K562 (cell line): ENCODE data around the gene GVQW3. TPM values are rescaled to one million over a fixed set of nuclear protein-coding genes. Genes with fewer than 3 reads are reported as not detected.

ENCODE experiments used
- ATAC-seq: fragments of 200-7000 bp; cut with Tn5 transposase; 3 replicates; pipeline ENCODE4 v1.9.1; 2020; ENCODE audit warnings: moderate library complexity
- BruUV-seq: library from RNA; stranded (reverse); fragments of 400-500 nt; replicated peaks from 2 replicates; lab custom pipeline; 2021; lab: Mats Ljungman, UMichigan
- CTCF ChIA-PET: fragments of 300-600 bp; formaldehyde crosslinking; extraction: SDS; loops from one replicate; lab custom pipeline; 2021; ENCODE audit warnings: low intra/inter-chr PET ratio; lab: Yijun Ruan, JAX
- POLR2A ChIA-PET: fragments of 300-600, 350-650 bp; sonication (Branson Sonifier 250); formaldehyde crosslinking; extraction: SDS; loops from one replicate; lab custom pipeline; 2021; ENCODE audit warnings: antibody characterized with exemption, inconsistent platforms; lab: Yijun Ruan, JAX
- DNase-seq, 4 experiments: peaks; one replicate each; pipeline versions ENCODE4 v3.0.0 to v3.0.0-alpha.2; 2011 to 2018; ENCODE audit warnings: low spot score in 3 of 4, mixed read lengths in 3 of 4; ENCODE audit errors: extremely low read depth in 1 of 4
- FAIRE-seq: peaks from 2 replicates; lab custom pipeline; 2011; peaks lifted over from hg19 to GRCh38; lab: Jason Lieb, UNC
- H2AFZ ChIP-seq: 2 replicates; pipeline ENCODE4 v1.6.0; 2011; ENCODE audit warnings: low read depth, low read length, control low read depth, inconsistent platforms
- H3K27ac ChIP-seq: fragments of 200-600 bp; 3 replicates; pipeline ENCODE4 v1.8.0; 2011; ENCODE audit warnings: low read depth, mild to moderate bottlenecking, control low read depth, inconsistent platforms, low read length, moderate library complexity, mixed read lengths; ENCODE audit errors: extremely low read depth
- H3K27me3 ChIP-seq, 2 experiments: fragments of 300-600 bp in 1 of 2; 2 replicates in 1 of 2; 3 replicates in 1 of 2; pipeline versions ENCODE4 v1.6.0 to v1.8.0; 2011; ENCODE audit warnings: inconsistent platforms in 2 of 2, low read length in 2 of 2, mild to moderate bottlenecking in 1 of 2, mixed read lengths in 1 of 2, moderate library complexity in 1 of 2; ENCODE audit not compliant: control insufficient read depth in 2 of 2, insufficient read depth in 2 of 2
- H3K36me3 ChIP-seq: fragments of 300-600 bp; 3 replicates; pipeline ENCODE4 v1.8.0; 2011; ENCODE audit warnings: mild to moderate bottlenecking, low read length, inconsistent platforms; ENCODE audit not compliant: control insufficient read depth, insufficient read depth
- H3K4me1 ChIP-seq, 2 experiments: fragments of 200-600 bp in 1 of 2; replicated peaks in 1 of 2; 2 replicates in 1 of 2; 3 replicates in 1 of 2; pipeline versions ENCODE4 v1.5.1 to v1.8.0; 2011; ENCODE audit warnings: inconsistent platforms in 2 of 2, low read length in 2 of 2, mild to moderate bottlenecking in 1 of 2, mixed read lengths in 1 of 2, moderate library complexity in 1 of 2; ENCODE audit not compliant: control insufficient read depth in 2 of 2, insufficient read depth in 2 of 2
- H3K4me2 ChIP-seq: 2 replicates; pipeline ENCODE4 v1.6.1; 2011; ENCODE audit warnings: low read length, control low read depth, inconsistent platforms, mixed read lengths; ENCODE audit not compliant: insufficient read depth
- H3K4me3 ChIP-seq: fragments of 200-600 bp; sonication (generic), shearing (Covaris generic); 2 replicates; pipeline ENCODE4 v1.5.1; 2016; ENCODE audit warnings: control low read depth, inconsistent platforms
- H3K79me2 ChIP-seq: fragments of 200-600 bp; 3 replicates; pipeline ENCODE4 v1.8.0; 2011; ENCODE audit warnings: low read length, inconsistent platforms; ENCODE audit not compliant: control insufficient read depth, insufficient read depth
- H3K9ac ChIP-seq, 2 experiments: 2 replicates each; pipeline versions ENCODE4 v1.6.0 to v1.6.1; 2011; ENCODE audit warnings: low read depth in 2 of 2, low read length in 2 of 2, control low read depth in 1 of 2, inconsistent platforms in 1 of 2, mild to moderate bottlenecking in 1 of 2, mixed read lengths in 1 of 2; ENCODE audit not compliant: insufficient read depth in 1 of 2
- H3K9me1 ChIP-seq: one replicate; pipeline ENCODE4 v1.6.0; 2011; ENCODE audit warnings: inconsistent platforms, mild to moderate bottlenecking, low read length, moderate library complexity; ENCODE audit not compliant: control insufficient read depth, insufficient read depth
- H3K9me3 ChIP-seq: replicated peaks from 2 replicates; pipeline ENCODE4 v1.5.1; 2011; ENCODE audit warnings: low read depth, low read length, inconsistent platforms; ENCODE audit not compliant: control insufficient read depth, insufficient read depth
- H4K20me1 ChIP-seq: replicated peaks from 2 replicates; pipeline ENCODE4 v1.6.1; 2011; ENCODE audit warnings: low read length, inconsistent platforms, mixed read lengths; ENCODE audit not compliant: control insufficient read depth, insufficient read depth
- BDP1 ChIP-seq: IDR thresholded peaks from 3 replicates; pipeline ENCODE4 v1.6.1; 2011; ENCODE audit not compliant: insufficient read length, insufficient read depth
- CHD1 ChIP-seq: fragments of 200-600 bp; sonication (generic); IDR thresholded peaks from one replicate; pipeline ENCODE4 v1.6.1; 2012; ENCODE audit warnings: mild to moderate bottlenecking, moderate library complexity, low read length, inconsistent platforms
- MTA3 ChIP-seq: fragments of 450-650 bp; formaldehyde crosslinking; IDR thresholded peaks from 2 replicates; pipeline ENCODE4 v1.6.1; 2017; ENCODE audit warnings: mild to moderate bottlenecking, borderline replicate concordance
- NEUROD1 ChIP-seq: fragments of 150-350 bp; IDR thresholded peaks from 2 replicates; pipeline ENCODE4 v1.6.1; 2014; ENCODE audit warnings: borderline replicate concordance, low read length, low read depth; ENCODE audit not compliant: partially characterized antibody
- SREBF1 ChIP-seq: fragments of 150-350 bp; IDR thresholded peaks from 2 replicates; pipeline ENCODE4 v1.6.1; 2014; ENCODE audit warnings: antibody characterized with exemption, low read depth, low read length, borderline replicate concordance
- WGBS: fragments of 100-300 bp; shearing (Covaris generic); methylation state at CpG from one replicate; pipeline ENCODE4 v1.1.6; 2016; ENCODE audit warnings: low coverage, mixed read lengths; ENCODE audit not compliant: insufficient coverage; ENCODE audit errors: missing lambda C conversion rate; 5-methylcytosine and 5-hydroxymethylcytosine counted together
- in situ Hi-C: fragments of 300-500 bp; cut with MboI; formaldehyde crosslinking; loops from 4 replicates; pipeline ENCODE4 v1.15.0; 2018; ENCODE audit warnings: inconsistent platforms, mixed read lengths
- intact Hi-C: fragments of 100-400 bp; cut with micrococcal nuclease; formaldehyde crosslinking; loops from 2 replicates; pipeline ENCODE4 v1.14.2; 2022
- polyA plus RNA-seq, 8 experiments: library from polyadenylated mRNA; depleted of rRNA in 4 of 8; stranded (reverse) in 5 of 8; unstranded in 3 of 8; fragments of >200 nt; fragmentation: Nextera tagmentation in 2 of 8; fragmentation: Illumina TruSeq in 1 of 8; extraction: Ambion mirVana in 2 of 8; extraction: Trizol in 1 of 8; gene quantifications; 2 replicates each; pipeline versions ENCODE4 v1.2.1 to v1.2.3, GENCODE V29; 2011 to 2014; ENCODE audit warnings: inconsistent platforms in 1 of 8, missing spikeins in 1 of 8
- total RNA-seq, 7 experiments: library from RNA; depleted of rRNA in 6 of 7; stranded (reverse); fragments of >200 nt in 6 of 7; fragmentation: Illumina TruSeq in 2 of 7; extraction: Trizol in 2 of 7; gene quantifications; 2 replicates each; pipeline versions ENCODE4 v1.2.1 to v1.2.3, GENCODE V29; 2011 to 2021; ENCODE audit warnings: low replicate concordance in 1 of 7
- TF ChIP-seq, protein P1 (sequence below): sonication (generic); formaldehyde crosslinking; IDR thresholded peaks from 2 replicates; pipeline ENCODE4 v1.8.0; 2022; ENCODE audit warnings: missing genetic modification reagents, mild to moderate bottlenecking, moderate library complexity, borderline replicate concordance
- TF ChIP-seq, protein P2 (sequence below): fragments of 250-450 bp; sonication (Bioruptor Pico); IDR thresholded peaks from 2 replicates; pipeline ENCODE4 v1.8.0; 2022; ENCODE audit warnings: inconsistent platforms, mild to moderate bottlenecking, moderate library complexity, borderline replicate concordance
- TF ChIP-seq, protein P3 (sequence below): fragments of 250-450 bp; sonication (Bioruptor Pico); IDR thresholded peaks from 2 replicates; pipeline ENCODE4 v1.8.0; 2022; ENCODE audit warnings: inconsistent platforms
- TF ChIP-seq, protein P4 (sequence below): fragments of 450-650 bp; IDR thresholded peaks from 2 replicates; pipeline ENCODE4 v1.6.1; 2016

The GVQW3 gene
- total and polyA plus RNA-seq, 9 of the 15 experiments (the other 6 are each of a cell fraction or from before 2014, with no cell fraction given), result 0.66 to 5.7 (median 2.1) TPM

DNA sequence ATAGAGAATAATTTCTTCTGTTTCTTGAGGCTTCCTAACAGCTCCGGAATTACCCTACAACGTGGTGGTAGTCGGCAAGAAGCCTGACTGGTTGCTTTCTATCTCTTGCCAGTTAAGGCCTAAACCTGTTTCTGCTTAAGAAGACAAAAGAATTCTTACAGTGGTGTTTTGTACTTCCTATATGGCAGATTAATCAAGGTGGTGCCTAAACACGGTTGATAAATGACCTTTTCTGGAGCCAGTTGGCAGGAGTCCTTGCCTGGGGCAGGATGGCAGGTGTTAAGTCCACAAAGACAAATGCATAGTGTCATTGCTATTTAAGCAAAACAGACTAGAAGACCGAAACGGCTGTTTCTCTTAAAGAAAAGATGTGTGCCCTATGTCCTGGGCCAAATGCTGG, 9.9 kb downstream of the GVQW3 start (continued):
- TF ChIP-seq, protein P1, sequence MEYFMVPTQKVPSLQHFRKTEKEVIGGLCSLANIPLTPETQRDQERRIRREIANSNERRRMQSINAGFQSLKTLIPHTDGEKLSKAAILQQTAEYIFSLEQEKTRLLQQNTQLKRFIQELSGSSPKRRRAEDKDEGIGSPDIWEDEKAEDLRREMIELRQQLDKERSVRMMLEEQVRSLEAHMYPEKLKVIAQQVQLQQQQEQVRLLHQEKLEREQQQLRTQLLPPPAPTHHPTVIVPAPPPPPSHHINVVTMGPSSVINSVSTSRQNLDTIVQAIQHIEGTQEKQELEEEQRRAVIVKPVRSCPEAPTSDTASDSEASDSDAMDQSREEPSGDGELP (CRISPR knock-in tag), result no peak
- TF ChIP-seq BDP1 (no peak), MTA3 (no peak)
- TF ChIP-seq, protein P2, sequence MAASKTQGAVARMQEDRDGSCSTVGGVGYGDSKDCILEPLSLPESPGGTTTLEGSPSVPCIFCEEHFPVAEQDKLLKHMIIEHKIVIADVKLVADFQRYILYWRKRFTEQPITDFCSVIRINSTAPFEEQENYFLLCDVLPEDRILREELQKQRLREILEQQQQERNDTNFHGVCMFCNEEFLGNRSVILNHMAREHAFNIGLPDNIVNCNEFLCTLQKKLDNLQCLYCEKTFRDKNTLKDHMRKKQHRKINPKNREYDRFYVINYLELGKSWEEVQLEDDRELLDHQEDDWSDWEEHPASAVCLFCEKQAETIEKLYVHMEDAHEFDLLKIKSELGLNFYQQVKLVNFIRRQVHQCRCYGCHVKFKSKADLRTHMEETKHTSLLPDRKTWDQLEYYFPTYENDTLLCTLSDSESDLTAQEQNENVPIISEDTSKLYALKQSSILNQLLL (CRISPR knock-in tag), result no peak

DNA sequence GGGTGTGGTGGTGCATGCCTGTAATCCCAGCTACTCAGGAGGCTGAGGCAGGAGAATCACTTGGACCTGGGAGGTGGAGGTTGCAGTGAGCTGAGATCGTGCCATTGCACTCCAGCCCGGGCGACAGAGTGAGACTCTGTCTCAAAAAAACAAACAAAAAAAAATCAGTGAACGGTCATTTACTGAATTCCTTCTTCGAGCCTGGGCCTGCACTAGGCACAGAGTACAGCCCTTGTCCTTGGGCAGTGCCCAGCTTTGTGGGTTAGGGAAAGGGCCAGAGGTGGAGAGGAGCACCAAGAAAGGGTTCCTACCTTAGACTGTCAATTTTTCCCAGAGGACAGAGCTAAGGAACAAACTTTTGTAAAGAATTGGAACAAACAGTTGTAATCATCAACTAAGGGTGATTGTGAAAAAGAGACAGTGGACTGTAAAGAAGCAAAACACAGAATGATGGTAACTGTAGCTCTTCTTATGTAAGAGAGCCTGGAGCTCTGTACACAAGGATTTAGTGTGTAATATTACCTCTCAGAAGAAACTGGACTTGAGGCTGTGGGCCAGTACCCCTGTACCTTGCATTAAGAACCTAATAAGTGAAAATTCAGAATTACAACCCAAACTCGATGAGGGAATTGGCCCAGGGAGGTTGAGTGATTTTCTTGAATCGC, 10.8 kb downstream of the GVQW3 start:
- FAIRE-seq, result no peak
- H3K9ac ChIP-seq, result no peak overlapping the region
- H3K27ac ChIP-seq, result no peak overlapping the region
- 29% methylated on average over 7 of the region's 7 CpGs for WGBS
- no peak overlapping the region for H2AFZ ChIP-seq
- in situ Hi-C loops (no loop called here), intact Hi-C loops (no loop called here)
- ChIA-PET POLR2A (interaction anchor here (0.6 to 1.4 kb wide), 2 partner anchors 9 to 30 kb away, joined by 3 to 4 read pairs; no protein-coding TSS in a partner anchor), CTCF (no interaction called here)
- no peaks in the 10 kb centered on the region for H3K9me1 ChIP-seq
- no peak overlapping the region for H3K4me2 ChIP-seq
- H3K9me3 ChIP-seq, result no peaks in the 10 kb centered on the region
- no peak overlapping the region for H3K4me3 ChIP-seq
- no peak for DNase-seq
- no peaks in the 10 kb centered on the region for H3K4me1 ChIP-seq
- no peaks in the 10 kb centered on the region for H3K36me3 ChIP-seq
- peaks cover 0 to under 1% of the 10 kb centered on the region in 2 experiments; a peak in 4 of 5 replicates for H3K27me3 ChIP-seq
- TF ChIP-seq SREBF1 (no peak), NEUROD1 (no peak), CHD1 (no peak)
- TF ChIP-seq, protein P3, sequence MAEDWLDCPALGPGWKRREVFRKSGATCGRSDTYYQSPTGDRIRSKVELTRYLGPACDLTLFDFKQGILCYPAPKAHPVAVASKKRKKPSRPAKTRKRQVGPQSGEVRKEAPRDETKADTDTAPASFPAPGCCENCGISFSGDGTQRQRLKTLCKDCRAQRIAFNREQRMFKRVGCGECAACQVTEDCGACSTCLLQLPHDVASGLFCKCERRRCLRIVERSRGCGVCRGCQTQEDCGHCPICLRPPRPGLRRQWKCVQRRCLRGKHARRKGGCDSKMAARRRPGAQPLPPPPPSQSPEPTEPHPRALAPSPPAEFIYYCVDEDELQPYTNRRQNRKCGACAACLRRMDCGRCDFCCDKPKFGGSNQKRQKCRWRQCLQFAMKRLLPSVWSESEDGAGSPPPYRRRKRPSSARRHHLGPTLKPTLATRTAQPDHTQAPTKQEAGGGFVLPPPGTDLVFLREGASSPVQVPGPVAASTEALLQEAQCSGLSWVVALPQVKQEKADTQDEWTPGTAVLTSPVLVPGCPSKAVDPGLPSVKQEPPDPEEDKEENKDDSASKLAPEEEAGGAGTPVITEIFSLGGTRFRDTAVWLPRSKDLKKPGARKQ (CRISPR knock-in tag), result no peak
- TF ChIP-seq, protein P4, sequence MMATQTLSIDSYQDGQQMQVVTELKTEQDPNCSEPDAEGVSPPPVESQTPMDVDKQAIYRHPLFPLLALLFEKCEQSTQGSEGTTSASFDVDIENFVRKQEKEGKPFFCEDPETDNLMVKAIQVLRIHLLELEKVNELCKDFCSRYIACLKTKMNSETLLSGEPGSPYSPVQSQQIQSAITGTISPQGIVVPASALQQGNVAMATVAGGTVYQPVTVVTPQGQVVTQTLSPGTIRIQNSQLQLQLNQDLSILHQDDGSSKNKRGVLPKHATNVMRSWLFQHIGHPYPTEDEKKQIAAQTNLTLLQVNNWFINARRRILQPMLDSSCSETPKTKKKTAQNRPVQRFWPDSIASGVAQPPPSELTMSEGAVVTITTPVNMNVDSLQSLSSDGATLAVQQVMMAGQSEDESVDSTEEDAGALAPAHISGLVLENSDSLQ, result no peak
- no peak for ATAC-seq
- H3K79me2 ChIP-seq, result no peaks in the 10 kb centered on the region
- BruUV-seq, result no TSS peak
- H4K20me1 ChIP-seq, result no peaks in the 10 kb centered on the region
